Mesothelial cell of epicardium (in vitro differentiated cells): Measurements from ENCODE around the gene DLD. TPM values are rescaled to one million over a fixed set of nuclear protein-coding genes. Genes with fewer than 3 reads are reported as not detected.
"Not testable (repeated sequence)": the region's sequence is repeated elsewhere in the genome, so short reads cannot be mapped to it uniquely, and the experiment has no call there.

Experiments used
- DNase-seq, 2 experiments: peaks; one replicate each; pipeline ENCODE4 v3.0.0; 2021; ENCODE audit warnings: low spot score in 2 of 2; ENCODE audit not compliant: unreplicated experiment in 2 of 2
- H3K27ac Mint-ChIP-seq: 2 replicates; pipeline ENCODE4 v1.8.0; 2021; ENCODE audit warnings: mixed read lengths
- H3K27me3 Mint-ChIP-seq: 2 replicates; pipeline ENCODE4 v1.8.0; 2021; ENCODE audit warnings: low read depth, mixed read lengths
- H3K36me3 Mint-ChIP-seq: 2 replicates; pipeline ENCODE4 v1.8.0; 2021; ENCODE audit warnings: mixed read lengths
- H3K4me1 Mint-ChIP-seq: 2 replicates; pipeline ENCODE4 v1.8.0; 2021; ENCODE audit warnings: mixed read lengths
- H3K4me3 Mint-ChIP-seq: 2 replicates; pipeline ENCODE4 v1.8.0; 2021; ENCODE audit warnings: mild to moderate bottlenecking, moderate library complexity, mixed read lengths
- H3K9me3 Mint-ChIP-seq: 2 replicates; pipeline ENCODE4 v1.8.0; 2021; ENCODE audit warnings: mixed read lengths
- CTCF ChIP-seq: fragments of 200-600 bp; sonication (generic); IDR thresholded peaks from one replicate; pipeline ENCODE4 v1.5.0; 2021; ENCODE audit warnings: antibody characterized with exemption; ENCODE audit not compliant: unreplicated experiment
- total RNA-seq: library from RNA; stranded (reverse); gene quantifications from 3 replicates; pipeline ENCODE4 v1.2.1, GENCODE V29; 2021

DLD gene
- total RNA-seq, 1 donor from 2014 or later = 61.5 TPM

DNA sequence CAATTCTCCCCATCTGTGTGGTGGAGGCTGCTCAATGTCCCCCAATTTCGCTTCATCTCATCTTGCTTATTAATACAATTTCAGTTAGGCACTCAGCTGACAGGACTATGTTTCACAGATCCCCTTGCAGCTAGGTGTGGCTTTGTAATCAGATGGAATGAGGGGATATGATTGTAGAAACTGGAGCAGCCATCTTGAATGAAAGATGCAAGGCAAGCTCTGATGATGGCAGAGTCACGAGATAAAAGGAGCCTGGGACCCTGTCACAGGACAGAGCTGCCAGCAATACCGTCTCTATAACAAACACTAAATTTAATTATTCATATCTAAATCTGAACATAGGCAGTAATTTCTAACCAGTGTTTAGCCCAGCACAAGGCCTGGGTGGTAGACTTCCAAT, 991 bp upstream of the DLD start:
- peaks cover 4% of the 10 kb centered on the region for H3K9me3 Mint-ChIP-seq

GRCh38 chr7:107890493-107890961, 456 bp upstream of the DLD start:
- peaks cover 4% of the 10 kb centered on the region for H3K36me3 Mint-ChIP-seq
- peaks cover 25% of the 10 kb centered on the region for H3K4me1 Mint-ChIP-seq
- peaks cover 13% of the 10 kb centered on the region for H3K27me3 Mint-ChIP-seq
- peaks cover 4% of the 10 kb centered on the region for H3K9me3 Mint-ChIP-seq
- peak overlapping the region; percentile 91 for H3K4me3 Mint-ChIP-seq
- DNase-seq = no peak
- H3K27ac Mint-ChIP-seq = peak overlapping the region; percentile 97
- no peak for TF ChIP-seq CTCF

More for the DNA sequence above, 991 bp upstream of the DLD start:
- H3K27me3 Mint-ChIP-seq = peaks cover 15% of the 10 kb centered on the region
- H3K4me3 Mint-ChIP-seq = peak overlapping the region; percentile 91
- peaks cover 4% of the 10 kb centered on the region for H3K36me3 Mint-ChIP-seq
- TF ChIP-seq CTCF = no peak
- peaks cover 25% of the 10 kb centered on the region for H3K4me1 Mint-ChIP-seq
- H3K27ac Mint-ChIP-seq = no peak overlapping the region
- DNase-seq = no peak

GRCh38 chr7:107891636-107892366, 818 bp downstream of the DLD start:
- TF ChIP-seq CTCF = no peak
- DNase-seq = no peak
- Mint-ChIP-seq H3K4me3 (peak overlapping the region; percentile 91), H3K36me3 (peaks cover 4% of the 10 kb centered on the region), H3K4me1 (peaks cover 25% of the 10 kb centered on the region), H3K27me3 (peaks cover 2% of the 10 kb centered on the region), H3K27ac (peak overlapping the region; percentile 92), H3K9me3 (peaks cover 4% of the 10 kb centered on the region)

DNA sequence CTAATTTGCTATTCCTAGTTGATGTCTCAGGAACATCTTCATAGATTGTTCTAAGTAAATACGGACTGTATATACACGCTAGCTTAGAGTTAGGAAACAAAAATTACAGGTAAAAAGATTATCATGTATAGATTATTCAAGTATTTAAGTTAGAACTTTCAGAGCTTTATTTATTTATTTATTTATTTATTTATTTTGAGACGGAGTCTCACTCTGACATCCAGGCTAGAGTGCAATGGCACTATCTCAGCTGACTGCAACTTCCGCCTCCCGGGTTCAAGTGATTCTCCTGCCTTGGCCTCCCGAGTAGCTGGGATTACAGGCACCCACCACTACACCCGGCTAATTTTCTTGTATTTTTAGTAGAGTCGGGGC, 1.4 kb downstream of the DLD start:
- peaks cover 25% of the 10 kb centered on the region for H3K4me1 Mint-ChIP-seq
- not testable (repeated sequence) for H3K36me3 Mint-ChIP-seq, H3K27me3 Mint-ChIP-seq, H3K9me3 Mint-ChIP-seq, DNase-seq, H3K27ac Mint-ChIP-seq
- H3K4me3 Mint-ChIP-seq = peak overlapping the region; percentile 91

DNA sequence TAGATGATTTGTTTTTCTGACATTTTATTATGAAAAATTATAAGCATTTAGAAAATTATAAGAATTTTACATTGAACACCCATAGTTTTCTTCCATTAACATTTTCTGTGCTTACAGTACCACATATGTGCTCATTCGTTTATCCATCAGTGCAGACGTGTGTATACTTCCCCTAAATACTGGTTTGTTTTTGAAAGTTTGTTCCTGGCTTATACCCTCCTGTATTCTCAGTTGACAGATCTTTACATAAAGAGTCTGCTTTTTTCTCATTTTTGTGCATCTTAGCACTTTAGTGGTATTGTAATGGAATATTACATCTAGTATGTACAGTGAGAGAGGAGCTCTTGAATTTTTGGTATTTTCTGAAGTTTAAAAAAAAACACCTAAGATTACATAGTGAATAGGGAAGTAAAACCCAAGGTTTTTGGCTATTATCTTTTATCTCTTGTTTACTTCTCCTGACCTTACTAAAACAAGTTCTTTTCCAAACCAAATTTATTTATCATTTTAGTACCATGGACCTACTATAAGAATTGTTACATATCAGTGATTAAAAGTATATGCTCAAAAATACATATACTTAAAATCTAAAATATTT, 8.1 kb downstream of the DLD start:
- H3K27ac Mint-ChIP-seq = no peak overlapping the region
- no peaks in the 10 kb centered on the region for H3K27me3 Mint-ChIP-seq
- H3K4me3 Mint-ChIP-seq = no peak overlapping the region
- H3K9me3 Mint-ChIP-seq = no peaks in the 10 kb centered on the region
- DNase-seq = no peak
- H3K36me3 Mint-ChIP-seq = peaks cover 17% of the 10 kb centered on the region
- peaks cover 15% of the 10 kb centered on the region for H3K4me1 Mint-ChIP-seq
- TF ChIP-seq CTCF = no peak

- Mint-ChIP-seq H3K4me1 (peaks cover 15% of the 10 kb centered on the region), H3K36me3 (peaks cover 21% of the 10 kb centered on the region), H3K27me3 (no peaks in the 10 kb centered on the region), H3K9me3 (no peaks in the 10 kb centered on the region), H3K27ac (peak overlapping the region; percentile 1), H3K4me3 (no peak overlapping the region)
- no peak for TF ChIP-seq CTCF
- DNase-seq = no peak
These were observed 9.6 kb downstream of the DLD start for GRCh38 chr7:107900496-107901015.
